ENCODE measurements around the gene GAS1. TPM values are rescaled to one million over a fixed set of nuclear protein-coding genes. Genes with fewer than 3 reads are reported as not detected.

Gene GAS1, protein sequence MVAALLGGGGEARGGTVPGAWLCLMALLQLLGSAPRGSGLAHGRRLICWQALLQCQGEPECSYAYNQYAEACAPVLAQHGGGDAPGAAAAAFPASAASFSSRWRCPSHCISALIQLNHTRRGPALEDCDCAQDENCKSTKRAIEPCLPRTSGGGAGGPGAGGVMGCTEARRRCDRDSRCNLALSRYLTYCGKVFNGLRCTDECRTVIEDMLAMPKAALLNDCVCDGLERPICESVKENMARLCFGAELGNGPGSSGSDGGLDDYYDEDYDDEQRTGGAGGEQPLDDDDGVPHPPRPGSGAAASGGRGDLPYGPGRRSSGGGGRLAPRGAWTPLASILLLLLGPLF
- 91.5 TPM for total RNA-seq
- long read RNA-seq, transcript GAS1-201 (1 exons, 2,827 nt), result major isoform, 34 of 34 reads
- long read RNA-seq, partial matches to known transcripts, result 0 of 34 reads
- long read RNA-seq, other reads (novel, unspliced or antisense), result 0 of 34 reads

DNA sequence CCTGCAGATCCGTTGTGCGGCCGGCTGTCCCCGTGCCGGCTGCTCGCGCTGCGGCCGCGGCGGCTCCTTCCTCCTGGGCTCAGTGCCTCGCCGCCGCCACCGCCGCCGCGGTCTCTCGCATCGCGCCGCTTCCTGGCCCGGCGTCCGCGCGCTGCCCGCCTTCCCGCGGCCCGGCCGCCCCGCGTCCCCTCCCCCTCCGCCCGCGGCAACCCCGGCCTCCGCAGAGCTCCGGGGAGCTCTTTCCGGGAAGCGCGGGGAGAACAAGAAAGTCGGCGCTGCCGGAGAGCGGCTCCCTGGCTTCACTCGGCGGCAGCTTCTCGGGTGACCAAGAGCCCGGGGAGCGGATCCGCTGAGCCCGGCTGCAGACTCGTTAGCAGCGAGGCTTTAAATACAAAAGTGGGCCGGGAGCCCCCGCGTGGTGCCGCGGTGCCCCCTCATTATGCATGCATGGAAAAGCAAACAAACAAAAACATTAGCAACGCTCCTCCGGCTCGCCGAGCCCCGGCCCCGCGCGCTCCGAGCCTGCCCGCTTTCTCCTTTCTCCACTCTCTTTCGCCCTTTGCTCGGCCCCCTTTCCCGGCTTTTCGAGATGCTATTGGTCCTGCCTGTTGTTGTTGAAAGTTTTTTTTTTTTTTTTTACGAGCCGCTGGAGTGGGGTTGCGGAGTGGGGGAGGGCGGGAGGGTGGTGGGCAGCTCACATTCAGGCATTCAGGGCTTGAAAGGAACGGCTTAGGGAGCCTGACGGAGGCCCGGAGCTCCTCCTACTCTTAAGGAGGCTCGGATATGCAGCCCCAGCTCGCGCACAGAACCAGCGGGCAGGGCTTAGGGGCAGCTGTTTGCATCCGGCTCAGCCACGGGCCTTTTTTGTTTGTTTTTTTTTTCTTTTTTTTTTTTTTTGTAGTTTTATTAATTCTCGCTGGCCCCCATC lies at the start of gene GAS1:
Gene GAS1 (minus strand): TSS at position 361 of the 928 bp plus-strand sequence. CDS start 727 bp downstream, outside the sequence.
- no peak for DNase-seq (ENCODE audit: low spot score)

DNA sequence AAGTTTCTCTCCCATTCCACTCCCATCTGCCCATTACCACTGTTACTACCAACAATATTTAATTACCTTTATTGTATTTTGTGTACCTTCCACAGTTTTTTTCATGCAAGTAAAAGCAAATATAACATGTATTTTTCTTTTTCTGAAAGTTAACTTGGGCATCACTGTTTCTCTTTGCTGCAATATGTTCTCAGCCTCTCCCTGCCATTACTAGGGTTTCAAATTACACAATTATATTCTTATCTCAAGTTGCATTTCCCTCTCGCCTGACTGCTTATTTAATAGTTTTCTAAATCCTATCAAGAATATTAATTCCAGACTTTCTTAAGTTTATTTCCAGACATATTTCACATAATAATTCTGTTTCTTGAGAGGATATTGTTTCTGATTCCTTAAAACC lies 46.9 kb upstream of the GAS1 start:
- no peak for DNase-seq (ENCODE audit: low spot score)

DNA sequence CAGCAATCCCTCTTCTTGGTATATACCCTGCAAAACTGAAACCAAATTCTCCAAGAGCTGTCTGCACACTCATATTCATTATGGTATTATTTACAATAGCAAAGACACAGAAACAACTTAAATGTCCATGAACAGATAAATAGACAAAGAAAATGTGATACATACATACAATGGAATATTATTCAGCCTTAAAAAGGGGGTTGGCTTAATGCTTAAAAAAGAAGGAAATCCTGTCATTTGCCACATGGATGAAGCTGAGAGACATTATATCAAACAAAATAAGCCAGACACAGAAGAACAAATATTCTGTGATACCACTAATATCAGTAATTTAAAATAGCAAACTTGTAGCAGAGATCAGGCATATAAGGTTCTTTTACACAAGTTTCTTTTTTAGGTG lies 46.5 kb upstream of the GAS1 start:
- no peak for DNase-seq (ENCODE audit: low spot score)

DNA sequence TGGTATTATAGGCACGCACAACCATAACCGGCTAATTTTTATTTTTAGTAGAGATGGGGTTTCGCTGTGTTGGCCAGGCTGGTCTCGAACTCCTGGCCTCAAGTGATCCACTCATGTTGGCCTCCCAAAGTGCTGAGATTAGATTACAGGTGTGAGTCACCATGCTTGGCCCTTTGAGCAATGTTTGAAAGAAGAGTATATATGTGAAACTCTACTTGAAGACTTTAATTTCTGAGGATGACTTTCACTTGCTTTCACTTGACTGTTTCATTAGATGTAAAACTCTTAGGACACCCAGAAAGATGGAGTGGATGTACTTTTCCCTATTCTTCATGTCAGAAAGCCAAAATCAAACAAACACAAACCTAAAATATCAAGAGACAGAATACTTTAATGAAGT lies 43.8 kb upstream of the GAS1 start:
- DNase-seq (ENCODE audit: low spot score), result no peak

DNA sequence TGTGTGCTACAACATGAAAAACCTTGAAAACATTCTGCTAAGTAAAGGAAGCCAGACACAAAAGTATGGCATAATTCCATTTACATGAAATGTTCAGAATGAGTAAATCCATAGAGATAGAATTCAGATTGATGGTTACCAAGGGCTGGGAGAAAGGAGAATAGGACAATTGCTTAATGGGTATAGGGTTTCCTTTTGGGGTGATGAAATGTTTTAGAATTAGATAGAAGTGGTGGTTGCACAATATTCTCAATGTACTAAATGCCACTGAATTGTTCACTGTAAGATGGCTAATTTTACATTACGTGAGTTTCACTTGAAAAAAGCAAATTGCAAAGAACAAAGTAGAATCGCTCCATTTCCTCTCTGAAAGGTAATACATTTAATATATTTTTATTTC lies 43.0 kb upstream of the GAS1 start:
- DNase-seq (ENCODE audit: low spot score), result no peak

DNA sequence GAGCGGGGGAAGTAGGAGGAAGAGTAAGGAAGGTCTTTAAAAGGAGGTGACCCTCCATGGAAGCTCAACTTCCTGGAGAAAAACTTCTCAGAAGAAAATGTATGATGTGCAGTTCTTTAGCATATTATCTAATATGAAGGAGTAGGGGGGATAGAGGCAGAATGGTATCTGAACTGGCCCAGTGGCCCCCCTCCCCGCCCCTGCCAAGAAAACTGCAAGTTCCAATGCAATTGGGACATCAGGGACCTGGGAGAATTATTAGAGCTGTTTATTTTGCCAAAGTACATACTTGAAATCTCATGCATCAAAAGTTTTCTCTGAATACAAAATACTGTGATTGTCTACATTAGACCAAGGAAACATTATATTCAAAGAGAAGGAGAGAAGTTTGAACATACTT lies 40.6 kb upstream of the GAS1 start:
- no peak for DNase-seq (ENCODE audit: low spot score)

DNA sequence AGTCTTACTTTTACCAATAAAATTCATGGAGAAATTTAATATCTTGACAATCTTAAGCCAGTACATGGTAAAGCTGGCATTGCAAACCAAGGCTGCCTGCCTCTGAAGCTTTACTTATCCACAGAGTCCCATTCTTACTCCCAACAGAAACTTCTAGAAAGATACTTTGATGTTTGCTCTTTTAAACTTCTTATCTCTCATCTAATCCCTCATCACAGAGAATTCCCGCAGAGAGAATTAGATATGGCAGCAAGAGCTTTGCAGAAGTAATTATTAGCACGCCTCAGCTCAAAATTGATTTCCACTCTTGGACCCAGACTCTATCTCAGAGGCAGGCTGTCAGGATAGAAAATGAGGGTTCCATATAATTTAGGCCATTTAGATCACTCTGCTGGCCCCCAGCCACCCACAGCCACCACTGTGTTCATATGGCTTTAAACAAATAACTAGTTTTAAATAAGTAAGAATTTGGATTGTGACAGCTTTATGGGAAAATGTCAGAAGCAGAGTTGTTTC lies 37.9 kb upstream of the GAS1 start:
- DNase-seq (ENCODE audit: low spot score), result no peak

DNA sequence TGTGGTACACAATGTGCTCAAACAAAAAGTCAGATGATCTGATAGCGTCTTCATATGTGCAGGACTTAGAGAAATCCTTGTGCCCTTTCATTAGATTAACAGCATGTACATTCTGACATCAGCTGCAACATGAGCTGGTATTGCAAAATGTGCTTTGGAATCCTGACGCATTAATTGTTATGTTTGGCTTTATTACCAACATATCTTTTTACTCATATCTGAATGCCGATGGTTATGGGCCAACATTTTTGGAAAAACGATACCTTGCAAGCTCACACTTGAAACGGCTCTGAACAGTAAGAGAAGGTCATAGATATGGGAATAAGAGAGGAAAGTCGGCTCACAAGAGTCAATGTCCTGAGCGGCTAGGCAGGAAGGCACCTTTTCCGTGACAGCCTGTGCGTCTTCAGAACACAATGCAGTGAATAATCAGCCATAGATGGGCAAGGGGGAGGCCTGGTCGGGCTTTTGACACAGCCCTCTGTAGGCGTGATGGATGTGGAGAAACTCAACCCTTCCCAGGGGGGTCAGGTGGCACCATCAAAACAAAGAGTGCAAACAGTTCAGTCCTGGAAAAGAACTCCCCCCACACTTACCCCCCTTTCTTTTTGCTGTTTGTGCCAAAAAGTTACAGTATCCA lies 36.4 kb upstream of the GAS1 start:
- DNase-seq (ENCODE audit: low spot score), result no peak

DNA sequence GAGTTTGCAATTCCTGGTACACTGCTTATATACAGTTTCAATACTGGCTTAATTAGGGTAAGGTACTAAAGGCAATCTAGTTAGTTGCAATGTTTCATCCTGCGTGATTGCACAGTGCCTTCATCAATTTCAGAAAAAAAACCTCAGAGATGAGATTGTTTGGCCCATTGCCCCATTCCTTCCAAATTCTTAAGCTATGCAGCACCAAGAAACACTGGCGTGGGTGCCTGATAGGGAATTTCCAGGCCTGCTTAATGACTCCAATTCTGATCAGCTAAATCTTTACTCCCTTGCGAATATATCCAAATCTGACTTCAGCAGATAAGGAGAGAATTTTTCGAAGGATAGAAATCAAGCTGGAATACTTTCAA lies 35.9 kb upstream of the GAS1 start:
- DNase-seq (ENCODE audit: low spot score), result no peak

DNA sequence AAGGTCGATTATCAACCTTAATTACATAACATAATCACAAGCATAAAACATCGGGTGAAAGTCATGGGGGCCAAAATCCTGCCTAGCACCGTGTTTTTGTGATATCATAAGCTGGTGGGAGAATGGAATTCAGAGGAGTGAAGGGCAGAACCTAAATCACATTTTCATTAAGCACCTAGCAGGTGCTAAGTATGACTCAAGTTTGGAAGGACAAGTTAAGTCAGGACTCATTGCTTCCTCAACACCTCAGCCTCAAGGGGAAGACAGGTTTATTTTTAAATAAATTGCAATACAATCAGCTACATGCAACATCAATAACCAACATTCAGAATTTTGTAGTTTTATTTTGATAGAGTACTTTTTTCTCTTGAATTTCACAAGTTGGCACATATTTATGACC lies 33.5 kb upstream of the GAS1 start:
- no peak for DNase-seq (ENCODE audit: low spot score)

DNA sequence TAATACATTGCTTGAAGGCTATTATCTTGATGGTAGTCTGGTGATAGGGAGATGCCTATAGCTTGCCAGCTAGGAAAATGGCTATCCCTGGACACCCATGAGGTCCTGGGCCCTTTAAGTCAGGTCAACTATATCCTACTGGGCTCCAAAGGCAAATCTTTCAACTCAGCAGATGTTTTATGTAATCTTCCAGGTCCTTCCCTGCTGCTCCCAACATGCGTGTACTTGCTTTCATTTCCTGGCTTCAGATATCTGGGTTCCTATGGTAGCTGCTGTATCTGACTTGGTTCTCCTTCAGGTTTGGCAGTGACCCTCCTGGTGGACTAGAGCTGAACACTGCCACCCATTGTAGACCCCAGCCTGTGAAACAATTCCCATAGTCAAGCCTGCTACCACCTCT lies 32.4 kb upstream of the GAS1 start:
- DNase-seq (ENCODE audit: low spot score), result no peak

DNA sequence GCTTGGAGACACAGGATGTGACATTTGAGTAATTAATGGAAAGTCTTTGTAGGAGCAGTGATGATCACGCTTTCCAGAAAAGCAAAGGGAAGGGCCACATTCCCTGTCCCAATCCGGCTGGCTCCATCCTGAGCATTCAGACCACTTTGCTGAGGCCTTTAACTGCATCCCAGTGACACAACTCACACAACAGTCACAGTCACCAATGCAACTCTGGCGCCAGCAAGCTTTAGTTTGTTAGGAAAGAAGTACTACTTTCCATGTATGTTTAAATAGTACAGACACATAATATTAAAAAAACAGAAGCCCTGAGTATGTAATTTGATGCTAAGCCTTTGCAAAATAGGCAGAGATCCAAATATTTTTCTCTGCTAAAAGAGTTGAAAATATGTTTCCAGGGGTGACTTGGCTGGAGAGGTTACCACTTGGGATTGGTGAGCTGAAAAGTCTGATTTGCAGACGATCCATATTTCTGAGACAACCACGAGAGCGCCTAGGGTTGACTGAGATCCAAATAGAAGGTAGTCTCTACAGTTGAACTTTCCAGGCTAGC lies 31.7 kb upstream of the GAS1 start:
- DNase-seq (ENCODE audit: low spot score), result no peak

DNA sequence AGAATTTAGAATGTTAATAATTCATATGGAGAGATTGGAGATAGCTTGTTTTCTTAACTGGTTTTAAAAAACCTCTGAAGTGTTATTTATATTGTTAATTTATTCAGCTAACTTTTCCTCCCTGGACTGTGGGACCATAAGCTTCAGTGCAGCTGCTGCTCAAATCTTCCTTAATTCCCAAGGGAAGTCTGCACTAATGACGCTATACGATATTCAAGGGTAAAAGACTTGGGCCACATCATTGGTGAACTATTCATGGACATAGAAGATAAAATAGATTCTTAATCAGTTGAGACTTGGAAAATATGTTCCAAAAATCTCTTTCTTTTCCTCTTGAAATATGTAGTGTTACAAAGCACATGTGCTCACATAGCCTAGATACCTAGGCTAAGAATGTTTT lies 31.1 kb upstream of the GAS1 start:
- DNase-seq (ENCODE audit: low spot score), result no peak

DNA sequence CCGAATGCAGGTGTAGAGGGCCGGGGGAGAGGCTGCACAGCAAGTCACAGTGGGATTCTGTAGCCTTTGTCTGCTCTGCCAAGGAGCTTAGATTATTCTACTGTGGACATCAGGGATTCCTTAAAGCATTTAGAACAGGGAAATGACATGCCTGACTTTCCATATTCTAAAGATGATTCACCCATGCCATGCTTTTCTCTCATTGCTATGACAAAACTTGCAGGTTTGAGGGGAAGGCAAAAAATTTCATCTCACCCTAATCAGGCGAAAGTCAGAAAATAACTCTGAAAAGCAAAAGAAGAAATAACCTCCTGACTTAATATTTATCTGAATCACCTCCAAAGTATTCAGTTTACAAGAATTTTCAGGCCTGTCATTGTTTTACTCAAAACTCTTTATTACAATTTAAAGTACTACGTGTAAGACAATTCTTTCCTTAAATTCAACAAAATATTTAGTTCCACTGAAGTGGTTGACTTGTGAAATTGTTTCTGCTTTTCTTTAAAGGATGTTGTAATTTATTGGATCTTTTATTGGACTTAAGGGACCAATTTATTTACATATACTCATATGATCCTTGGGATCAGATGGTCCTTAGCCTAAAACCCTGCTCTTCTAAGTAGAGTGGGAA lies 30.0 kb upstream of the GAS1 start:
- no peak for DNase-seq (ENCODE audit: low spot score)

DNA sequence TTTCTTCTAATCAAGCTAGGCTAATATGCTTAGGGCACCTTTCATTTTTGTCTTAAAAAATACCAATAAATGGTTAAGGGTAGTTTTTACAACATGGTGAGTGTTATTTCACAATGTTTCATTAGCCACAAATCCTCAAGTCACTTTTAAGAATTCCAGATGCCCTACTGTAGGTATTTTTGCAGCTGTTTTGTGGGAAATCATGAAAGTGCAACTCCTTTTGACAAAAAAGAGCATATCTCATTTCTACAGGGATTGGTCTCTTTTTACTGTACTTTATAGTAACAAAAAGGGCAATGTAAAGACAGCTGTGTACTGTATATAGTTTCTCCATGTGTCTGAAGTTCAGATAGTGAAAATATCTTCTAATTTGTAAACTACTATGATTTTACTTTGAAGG lies 28.3 kb upstream of the GAS1 start:
- no peak for DNase-seq (ENCODE audit: low spot score)

DNA sequence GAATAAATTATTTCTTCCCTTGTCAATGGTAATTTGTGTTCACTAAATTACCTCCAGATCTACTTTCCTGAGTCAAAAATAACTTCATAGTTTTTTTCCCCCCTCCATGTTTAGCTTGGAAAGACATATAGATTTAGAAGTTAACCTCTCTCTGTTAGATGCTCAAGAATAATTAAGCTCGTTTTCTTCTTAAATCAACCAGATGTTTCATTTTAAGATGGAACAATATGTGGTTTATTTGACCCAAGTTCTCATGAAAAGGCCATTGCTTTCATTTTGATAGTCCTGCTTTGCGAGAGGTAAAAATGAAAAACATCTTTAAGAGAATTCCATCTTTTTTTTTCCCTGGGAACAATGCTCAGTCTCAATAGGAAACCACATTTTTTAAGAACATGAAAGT lies 27.7 kb upstream of the GAS1 start:
- DNase-seq (ENCODE audit: low spot score), result no peak

DNA sequence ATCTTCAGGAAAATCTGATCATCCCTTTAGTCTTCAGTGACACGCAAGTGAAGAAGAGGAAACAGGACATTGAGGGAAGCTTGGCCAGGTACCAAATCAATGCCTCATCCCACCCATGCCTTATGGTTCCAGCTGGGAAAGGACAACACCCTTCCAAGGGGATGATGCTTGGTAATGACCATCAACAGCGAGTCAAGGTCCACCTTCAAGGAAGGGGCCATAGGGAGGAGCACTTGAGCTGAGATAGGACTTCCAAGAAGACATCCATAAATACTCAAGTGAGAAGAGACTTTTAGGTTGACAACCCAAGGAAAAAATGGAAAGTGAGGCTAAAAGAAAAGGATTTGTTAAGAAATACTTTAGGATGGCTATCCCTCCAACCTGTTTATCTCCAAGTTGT lies 27.1 kb upstream of the GAS1 start:
- no peak for DNase-seq (ENCODE audit: low spot score)

DNA sequence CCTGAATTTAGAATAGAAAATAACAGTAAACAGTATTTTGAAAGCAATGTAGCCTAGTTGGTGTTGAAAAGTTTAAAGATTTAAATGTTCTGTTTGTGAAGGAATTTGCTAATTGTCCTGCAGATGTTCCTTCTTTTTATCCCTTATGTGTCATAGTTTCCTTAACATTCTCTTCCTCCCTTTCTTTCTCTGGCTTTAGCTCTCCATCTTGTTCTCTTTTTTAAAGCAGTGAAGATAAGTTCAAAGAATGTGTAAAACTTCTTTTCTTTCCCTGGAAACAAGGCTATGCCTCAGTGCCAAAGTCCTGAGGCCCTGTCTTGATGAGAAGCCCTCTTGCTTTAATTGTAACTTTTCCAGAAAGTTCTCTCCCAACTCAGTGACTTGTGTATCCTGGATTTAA lies 24.4 kb upstream of the GAS1 start:
- DNase-seq (ENCODE audit: low spot score), result no peak

DNA sequence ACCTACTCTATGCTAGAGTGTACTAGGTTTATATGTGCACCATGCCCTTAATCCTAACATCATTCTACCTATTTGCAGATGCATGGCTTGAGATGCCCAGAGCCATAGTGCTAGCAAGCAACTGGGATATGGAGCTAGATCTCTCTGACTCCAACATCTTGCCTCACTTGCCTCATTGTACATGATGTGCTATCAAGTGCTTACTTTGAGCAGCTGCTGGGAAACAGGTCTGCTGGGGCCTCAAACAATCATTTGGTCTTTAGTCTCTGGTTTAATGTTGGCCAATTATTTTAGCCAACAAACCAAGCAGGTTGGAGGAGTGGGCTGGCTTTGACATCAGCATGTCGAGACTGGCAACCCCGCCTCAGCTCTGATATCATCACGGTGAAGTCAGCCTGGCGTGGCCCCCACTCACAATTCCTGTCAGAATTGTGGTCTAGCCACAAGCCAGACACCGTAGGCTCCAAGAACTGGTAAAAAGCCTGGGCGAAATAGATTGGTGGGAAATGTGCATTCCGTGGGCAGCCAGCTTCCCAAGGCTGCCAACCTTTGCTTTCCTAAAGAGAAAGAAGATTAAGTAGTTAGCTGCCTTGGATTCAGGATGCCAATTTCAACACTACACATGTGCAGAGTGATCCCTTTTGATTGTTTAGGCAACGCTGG lies 21.1 kb upstream of the GAS1 start:
- no peak for DNase-seq (ENCODE audit: low spot score)

DNA sequence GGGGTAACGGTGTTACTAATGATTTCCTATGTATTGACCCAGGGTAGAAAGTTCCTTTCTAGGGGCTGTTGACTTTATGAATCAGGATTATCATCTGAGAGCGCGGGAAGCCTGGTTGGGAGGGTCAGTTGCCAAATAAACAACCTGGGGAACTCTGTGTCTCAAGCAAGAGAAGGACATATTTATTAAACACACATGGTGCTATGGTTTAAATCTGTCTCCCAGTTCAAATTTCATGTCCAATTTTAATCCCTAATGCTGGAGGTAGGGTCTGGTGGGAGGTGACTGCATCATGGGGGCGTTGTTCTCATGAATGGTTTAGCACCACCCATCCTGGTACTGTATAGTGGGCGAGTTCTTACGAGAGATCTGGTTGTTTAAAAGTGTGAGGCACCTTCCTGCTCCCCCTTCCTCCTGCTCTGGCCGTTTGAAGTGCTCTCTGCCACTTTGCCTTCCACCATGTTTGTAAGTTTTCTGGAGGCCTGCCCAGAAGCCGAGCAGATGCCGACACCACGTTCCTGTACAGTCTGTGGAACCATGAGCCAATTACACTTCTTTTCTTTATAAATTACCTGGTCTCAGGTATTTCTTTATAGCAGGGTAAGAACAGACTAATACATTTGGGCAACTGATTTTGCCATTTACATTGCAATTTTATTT lies 19.7 kb upstream of the GAS1 start:
- no peak for DNase-seq (ENCODE audit: low spot score)

Data from mesenteric fat pad (tissue), 1 donor.